IMR-90 (cell line): Measurements from ENCODE around the gene PDE4B. TPM values are rescaled to one million over a fixed set of nuclear protein-coding genes. Genes with fewer than 3 reads are reported as not detected.

ENCODE experiments used
- ATAC-seq: fragments of 200-7000 bp; cut with Tn5 transposase; 2 replicates; pipeline ENCODE4 v1.9.1; 2020; ENCODE audit warnings: low read depth, mild to moderate bottlenecking, moderate library complexity
- BruUV-seq: library from RNA; stranded (reverse); fragments of 400-500 nt; replicated peaks from 2 replicates; lab custom pipeline; 2021; lab: Mats Ljungman, UMichigan
- CTCF ChIA-PET: fragments of 300-600 bp; formaldehyde crosslinking; extraction: SDS; loops from one replicate; lab custom pipeline; 2021; ENCODE audit warnings: antibody characterized with exemption; lab: Yijun Ruan, JAX
- POLR2A ChIA-PET: fragments of 300-600 bp; sonication (Branson Sonifier 250); formaldehyde crosslinking; loops from one replicate; lab custom pipeline; 2022; ENCODE audit warnings: antibody characterized with exemption; ENCODE audit not compliant: unreplicated experiment; lab: Charles Lee
- DNase-seq: peaks from one replicate; pipeline ENCODE4 v3.0.0; 2013
- H2AFZ ChIP-seq: replicated peaks from 2 replicates; pipeline ENCODE3; 2013; ENCODE audit warnings: low read length, mild to moderate bottlenecking; ENCODE audit not compliant: poor library complexity
- H2AK5ac ChIP-seq: 2 replicates; pipeline ENCODE4 v1.6.1; 2013; ENCODE audit warnings: low read depth, low read length, inconsistent platforms
- H2AK9ac ChIP-seq: replicated peaks from 2 replicates; pipeline ENCODE3; 2013; ENCODE audit warnings: mild to moderate bottlenecking, low read depth, low read length, moderate library complexity; ENCODE audit not compliant: poor library complexity
- H2BK120ac ChIP-seq: 2 replicates; pipeline ENCODE4 v1.6.1; 2013; ENCODE audit warnings: low read depth, low read length, inconsistent platforms
- H2BK15ac ChIP-seq: 3 replicates; pipeline ENCODE4 v1.6.1; 2013; ENCODE audit warnings: low read depth, low read length, inconsistent platforms
- H2BK20ac ChIP-seq: 2 replicates; pipeline ENCODE4 v1.6.1; 2013; ENCODE audit warnings: low read depth, mild to moderate bottlenecking, inconsistent platforms, low read length, moderate library complexity
- H2BK5ac ChIP-seq: 2 replicates; pipeline ENCODE4 v1.6.1; 2013; ENCODE audit warnings: mild to moderate bottlenecking, low read depth, low read length, inconsistent platforms; ENCODE audit not compliant: poor library complexity, severe bottlenecking
- H3K14ac ChIP-seq: replicated peaks from 2 replicates; pipeline ENCODE4 v1.6.1; 2013; ENCODE audit warnings: low read depth, low read length, inconsistent platforms
- H3K18ac ChIP-seq: 2 replicates; pipeline ENCODE4 v1.6.1; 2013; ENCODE audit warnings: low read depth, low read length, control low read depth
- H3K23ac ChIP-seq: 2 replicates; pipeline ENCODE4 v1.6.1; 2013; ENCODE audit warnings: low read depth, low read length, inconsistent platforms
- H3K27ac ChIP-seq: 2 replicates; pipeline ENCODE4 v1.5.1; 2013; ENCODE audit warnings: mild to moderate bottlenecking, control low read depth, low read length; ENCODE audit not compliant: insufficient read depth
- H3K27me3 ChIP-seq: 2 replicates; pipeline ENCODE4 v1.6.1; 2013; ENCODE audit warnings: low read length; ENCODE audit not compliant: control insufficient read depth, insufficient read depth
- H3K36me3 ChIP-seq: 2 replicates; pipeline ENCODE4 v1.6.1; 2013; ENCODE audit warnings: low read length, mixed read lengths; ENCODE audit not compliant: control insufficient read depth, insufficient read depth
- H3K4ac ChIP-seq: 2 replicates; pipeline ENCODE4 v1.6.1; 2013; ENCODE audit warnings: low read depth, low read length, inconsistent platforms
- H3K4me1 ChIP-seq: 2 replicates; pipeline ENCODE4 v1.6.1; 2013; ENCODE audit warnings: low read length, mixed read lengths; ENCODE audit not compliant: control insufficient read depth, insufficient read depth
- H3K4me2 ChIP-seq: 2 replicates; pipeline ENCODE4 v1.6.1; 2013; ENCODE audit warnings: low read depth, mild to moderate bottlenecking, control low read depth, low read length, moderate library complexity
- H3K4me3 ChIP-seq: 2 replicates; pipeline ENCODE4 v1.5.1; 2013; ENCODE audit warnings: low read depth, mild to moderate bottlenecking, control low read depth, low read length, moderate library complexity; ENCODE audit not compliant: insufficient read depth
- H3K56ac ChIP-seq: 2 replicates; pipeline ENCODE4 v1.6.1; 2013; ENCODE audit warnings: low read length, inconsistent platforms; ENCODE audit not compliant: insufficient read depth; ENCODE audit errors: extremely low read depth
- H3K79me1 ChIP-seq, 2 experiments: 2 replicates each; pipeline ENCODE4 v1.6.1; 2013; ENCODE audit warnings: low read length in 2 of 2, inconsistent platforms in 1 of 2, low read depth in 1 of 2
- H3K9ac ChIP-seq: 2 replicates; pipeline ENCODE4 v1.6.1; 2013; ENCODE audit warnings: low read depth, low read length, control low read depth
- H3K9me1 ChIP-seq: 2 replicates; pipeline ENCODE4 v1.6.1; 2013; ENCODE audit warnings: low read length, inconsistent platforms; ENCODE audit not compliant: insufficient read depth
- H3K9me3 ChIP-seq: 2 replicates; pipeline ENCODE4 v1.6.1; 2013; ENCODE audit warnings: low read length; ENCODE audit not compliant: control insufficient read depth, insufficient read depth
- H4K20me1 ChIP-seq: 2 replicates; pipeline ENCODE4 v1.6.1; 2013; ENCODE audit warnings: low read length, inconsistent platforms; ENCODE audit not compliant: insufficient read depth
- H4K5ac ChIP-seq: 2 replicates; pipeline ENCODE4 v1.6.1; 2013; ENCODE audit warnings: mild to moderate bottlenecking, low read depth, low read length, control low read depth
- H4K8ac ChIP-seq, 2 experiments: 2 replicates each; pipeline ENCODE4 v1.6.1; 2013; ENCODE audit warnings: low read depth in 2 of 2, low read length in 2 of 2, control low read depth in 1 of 2, inconsistent platforms in 1 of 2
- H4K91ac ChIP-seq: 2 replicates; pipeline ENCODE4 v1.6.1; 2013; ENCODE audit warnings: low read depth, low read length, inconsistent platforms; ENCODE audit not compliant: insufficient read depth
- BHLHE40 ChIP-seq: fragments of 150-350 bp; IDR thresholded peaks from 2 replicates; pipeline ENCODE4 v1.6.1; 2016; ENCODE audit warnings: mild to moderate bottlenecking, low read depth, low read length
- CEBPB ChIP-seq: IDR thresholded peaks from 2 replicates; pipeline ENCODE4 v1.6.1; 2012; ENCODE audit warnings: low read depth, low read length, improper control_type of control experiment
- CHD1 ChIP-seq: IDR thresholded peaks from 2 replicates; pipeline ENCODE4 v1.6.1; 2012; ENCODE audit warnings: low read depth, low read length, improper control_type of control experiment
- CTCF ChIP-seq: conservative IDR thresholded peaks from 2 replicates; pipeline ENCODE4 v1.5.1; 2012; ENCODE audit warnings: mild to moderate bottlenecking, low read depth, low read length, improper control_type of control experiment
- FOS ChIP-seq: fragments of 150-350 bp; IDR thresholded peaks from 2 replicates; pipeline ENCODE4 v1.6.1; 2016; ENCODE audit warnings: low read depth, low read length
- MAFK ChIP-seq: IDR thresholded peaks from 2 replicates; pipeline ENCODE4 v1.6.1; 2012; ENCODE audit warnings: low read depth, low read length, improper control_type of control experiment
- MAZ ChIP-seq: IDR thresholded peaks from 2 replicates; pipeline ENCODE4 v1.6.1; 2012; ENCODE audit warnings: low read depth, mild to moderate bottlenecking, low read length, improper control_type of control experiment, moderate library complexity, borderline replicate concordance
- MXI1 ChIP-seq: IDR thresholded peaks from 2 replicates; pipeline ENCODE4 v1.6.1; 2012; ENCODE audit warnings: low read depth, mild to moderate bottlenecking, low read length, moderate library complexity, borderline replicate concordance
- NFE2L2 ChIP-seq: fragments of 150-350 bp; IDR thresholded peaks from 2 replicates; pipeline ENCODE4 v1.6.1; 2016; ENCODE audit warnings: low read depth, mild to moderate bottlenecking, low read length
- POLR2A ChIP-seq: IDR thresholded peaks from 2 replicates; pipeline ENCODE4 v1.6.1; 2012; ENCODE audit warnings: mild to moderate bottlenecking, low read depth, low read length
- RCOR1 ChIP-seq: IDR thresholded peaks from 2 replicates; pipeline ENCODE4 v1.6.1; 2012; ENCODE audit warnings: mild to moderate bottlenecking, low read length, improper control_type of control experiment; ENCODE audit not compliant: insufficient replicate concordance
- RFX5 ChIP-seq: IDR thresholded peaks from 2 replicates; pipeline ENCODE4 v1.8.0; 2012; ENCODE audit warnings: low read depth, mild to moderate bottlenecking, low read length, moderate library complexity
- SMC3 ChIP-seq: fragments of 150-350 bp; IDR thresholded peaks from 2 replicates; pipeline ENCODE4 v1.6.1; 2016; ENCODE audit warnings: low read depth, mild to moderate bottlenecking, antibody characterized with exemption, low read length, moderate library complexity
- WGBS, 2 experiments: methylation state at CpG; one replicate each; pipeline versions ENCODE4 v1.1.5 to v1.1.7; 2013; ENCODE audit warnings: missing lambda C conversion rate in 2 of 2; ENCODE audit not compliant: insufficient read length in 1 of 2; ENCODE audit errors: extremely low coverage in 2 of 2; 5-methylcytosine and 5-hydroxymethylcytosine counted together
- dilution Hi-C: fragments of 300-500 bp; cut with HindIII; formaldehyde crosslinking; loops from one replicate; pipeline ENCODE4 v1.14.3; 2018; ENCODE audit warnings: low sequenced_read_pairs; ENCODE audit not compliant: unreplicated experiment
- in situ Hi-C: fragments of 300-500 bp; cut with MboI; formaldehyde crosslinking; loops from 3 replicates; pipeline ENCODE4 v1.14.3; 2019; ENCODE audit warnings: low sequenced_read_pairs, inconsistent platforms, mixed read lengths
- intact Hi-C: fragments of 100-400 bp; cut with micrococcal nuclease; formaldehyde crosslinking; loops from 2 replicates; pipeline ENCODE4 v1.10.0; 2022
- polyA plus RNA-seq, 3 experiments: library from polyadenylated mRNA; depleted of rRNA; stranded (reverse); fragments of >200 nt; gene quantifications; 2 replicates each; pipeline ENCODE4 v1.2.3, GENCODE V29; 2012; ENCODE audit warnings: low replicate concordance in 1 of 3
- total RNA-seq: library from RNA; depleted of rRNA; stranded (reverse); fragments of >200 nt; gene quantifications from 2 replicates; pipeline ENCODE4 v1.2.3, GENCODE V29; 2012
- TF ChIP-seq, protein P1 (sequence below): fragments of 150-350 bp; IDR thresholded peaks from 2 replicates; pipeline ENCODE4 v1.6.1; 2017; ENCODE audit warnings: mild to moderate bottlenecking, antibody characterized with exemption, low read length, low read depth
- TF ChIP-seq, protein P2 (sequence below): fragments of 150-350 bp; IDR thresholded peaks from 2 replicates; pipeline ENCODE4 v1.6.1; 2016; ENCODE audit warnings: low read depth, mild to moderate bottlenecking, low read length, moderate library complexity, borderline replicate concordance

Gene PDE4B
- total and polyA plus RNA-seq, 2 of the 4 experiments (the other 2 are of a cell fraction), result 5.8 to 21.3 TPM

- H2BK5ac ChIP-seq, result peak overlapping the region; percentile 70
- intact Hi-C loops (loop anchor here (2.0 to 5.0 kb wide), 3 partner anchors 38 to 132 kb away; no protein-coding TSS in a partner anchor), in situ Hi-C loops (no loop called here), dilution Hi-C loops (no loop called here)
- H2AFZ ChIP-seq, result peak overlapping the region; percentile 25
- peaks cover 6 to 21% of the 10 kb centered on the region in 2 experiments; a peak in 3 of 4 replicates for H3K79me1 ChIP-seq
- peak overlapping the region; percentile 63 for H2BK120ac ChIP-seq
- H3K36me3 ChIP-seq, result peaks cover 51% of the 10 kb centered on the region
- no peak overlapping the region for H3K4me3 ChIP-seq
- ChIA-PET POLR2A (no interaction called here), CTCF (interaction anchor here (1.3 to 1.8 kb wide), 2 partner anchors 11 to 76 kb away, joined by 3 read pairs; no protein-coding TSS in a partner anchor)
- H2AK9ac ChIP-seq, result peak overlapping the region; percentile 50
- H3K27me3 ChIP-seq, result no peaks in the 10 kb centered on the region
- H3K9me1 ChIP-seq, result peaks cover 13% of the 10 kb centered on the region
- ATAC-seq (no peak), DNase-seq (no peak)
- H2BK20ac ChIP-seq, result peak overlapping the region; percentile 48; the same call in 1 of the 2 replicates
- H2BK15ac ChIP-seq, result peak overlapping the region; percentile 79; the same call in 1 of the 3 replicates
- H4K91ac ChIP-seq, result peak overlapping the region; percentile 62
- no CpG with 5 or more reads among the region's 4 CpGs for WGBS, 2 experiments
- H3K4me2 ChIP-seq, result no peak overlapping the region
- H4K20me1 ChIP-seq, result peaks cover 3% of the 10 kb centered on the region; the same call in 1 of the 2 replicates
- H3K27ac ChIP-seq, result no peak overlapping the region
- 0 out of 4 replicates have a peak overlapping the region, but pooled peaks of 1 of the 2 experiments have one; percentile 20 for H4K8ac ChIP-seq
- H4K5ac ChIP-seq, result no peak overlapping the region; the same call in 1 of the 2 replicates
- peak overlapping the region; percentile 66 for H2AK5ac ChIP-seq
- no peak overlapping the region for H3K9ac ChIP-seq
- BruUV-seq, result no TSS peak
- H3K18ac ChIP-seq, result peak overlapping the region; percentile 41; the same call in 1 of the 2 replicates
- no peak overlapping the region for H3K56ac ChIP-seq
- no peak for TF ChIP-seq MXI1
- no peak for TF ChIP-seq MAFK
- no peak for TF ChIP-seq CEBPB
- TF ChIP-seq FOS, result no peak
- no peak for TF ChIP-seq SMC3
- no peak for TF ChIP-seq BHLHE40
- no peak for TF ChIP-seq CHD1
- TF ChIP-seq, protein P1, sequence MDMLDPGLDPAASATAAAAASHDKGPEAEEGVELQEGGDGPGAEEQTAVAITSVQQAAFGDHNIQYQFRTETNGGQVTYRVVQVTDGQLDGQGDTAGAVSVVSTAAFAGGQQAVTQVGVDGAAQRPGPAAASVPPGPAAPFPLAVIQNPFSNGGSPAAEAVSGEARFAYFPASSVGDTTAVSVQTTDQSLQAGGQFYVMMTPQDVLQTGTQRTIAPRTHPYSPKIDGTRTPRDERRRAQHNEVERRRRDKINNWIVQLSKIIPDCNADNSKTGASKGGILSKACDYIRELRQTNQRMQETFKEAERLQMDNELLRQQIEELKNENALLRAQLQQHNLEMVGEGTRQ, result no peak
- TF ChIP-seq NFE2L2, result no peak
- no peak for TF ChIP-seq POLR2A
- no peak for TF ChIP-seq MAZ
- TF ChIP-seq RFX5, result no peak
- TF ChIP-seq, protein P2, sequence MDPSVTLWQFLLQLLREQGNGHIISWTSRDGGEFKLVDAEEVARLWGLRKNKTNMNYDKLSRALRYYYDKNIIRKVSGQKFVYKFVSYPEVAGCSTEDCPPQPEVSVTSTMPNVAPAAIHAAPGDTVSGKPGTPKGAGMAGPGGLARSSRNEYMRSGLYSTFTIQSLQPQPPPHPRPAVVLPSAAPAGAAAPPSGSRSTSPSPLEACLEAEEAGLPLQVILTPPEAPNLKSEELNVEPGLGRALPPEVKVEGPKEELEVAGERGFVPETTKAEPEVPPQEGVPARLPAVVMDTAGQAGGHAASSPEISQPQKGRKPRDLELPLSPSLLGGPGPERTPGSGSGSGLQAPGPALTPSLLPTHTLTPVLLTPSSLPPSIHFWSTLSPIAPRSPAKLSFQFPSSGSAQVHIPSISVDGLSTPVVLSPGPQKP, result no peak
- TF ChIP-seq CTCF, result no peak
- no peak for TF ChIP-seq RCOR1
- peak overlapping the region; percentile 51; the same call in 1 of the 2 replicates for H3K4ac ChIP-seq
- peaks cover 23% of the 10 kb centered on the region for H3K4me1 ChIP-seq
- peak overlapping the region; percentile 64 for H3K14ac ChIP-seq
- no peaks in the 10 kb centered on the region for H3K9me3 ChIP-seq
- no peak overlapping the region; the same call in 1 of the 2 replicates for H3K23ac ChIP-seq
Observed at GRCh38 chr1:66370462-66370971, 577.8 kb downstream of the PDE4B start.
